Breast epithelium (tissue), 4 donors: ENCODE measurements around the gene CPTP. TPM values are rescaled to one million over a fixed set of nuclear protein-coding genes. Genes with fewer than 3 reads are reported as not detected.

ENCODE experiments used
- DNase-seq, 2 donors: peaks; one replicate each; pipeline ENCODE4 v3.0.0-alpha.2; 2019; ENCODE audit warnings: low spot score in 2 of 2
- H3K27ac ChIP-seq, 2 donors: fragments of 200-600 bp; sonication (generic) in 1 of 2; one replicate each; pipeline ENCODE4 v1.5.1; 2016 to 2019; ENCODE audit warnings: mild to moderate bottlenecking in 1 of 2
- H3K27me3 ChIP-seq, 2 donors: fragments of 200-600 bp; sonication (generic) in 1 of 2; one replicate each; pipeline versions ENCODE4 v1.5.1 to v1.6.0; 2017 to 2019; ENCODE audit warnings: control low read depth in 1 of 2, mild to moderate bottlenecking in 1 of 2
- H3K36me3 ChIP-seq: fragments of 200-600 bp; one replicate; pipeline ENCODE4 v1.5.1; 2019
- H3K4me1 ChIP-seq, 2 donors: fragments of 200-600 bp; sonication (generic); one replicate each; pipeline ENCODE4 v1.5.1; 2016 to 2019; ENCODE audit warnings: control low read depth in 1 of 2
- H3K4me3 ChIP-seq, 3 donors: fragments of 200-600 bp; sonication (generic); 1 replicate in 2 of 3; 2 replicates in 1 of 3; pipeline ENCODE4 v1.5.1; 2016 to 2019; ENCODE audit warnings: mild to moderate bottlenecking in 3 of 3, moderate library complexity in 2 of 3
- H3K9me3 ChIP-seq, 2 donors: fragments of 200-600 bp; sonication (generic) in 1 of 2; one replicate each; pipeline ENCODE4 v1.5.1; 2016 to 2019; ENCODE audit warnings: control low read depth in 1 of 2
- CTCF ChIP-seq, 3 donors: fragments of 450-650 bp; IDR thresholded peaks; one replicate each; pipeline ENCODE4 v1.5.1; 2016 to 2017; ENCODE audit warnings: antibody characterized with exemption in 3 of 3, mild to moderate bottlenecking in 3 of 3, moderate library complexity in 3 of 3
- POLR2A ChIP-seq: fragments of 450-650 bp; IDR thresholded peaks from one replicate; pipeline ENCODE4 v1.6.1; 2016; ENCODE audit warnings: antibody characterized with exemption, mild to moderate bottlenecking, moderate library complexity
- POLR2AphosphoS5 ChIP-seq, 3 donors: sonication (generic); formaldehyde crosslinking; IDR thresholded peaks; one replicate each; pipeline ENCODE4 v1.6.1; 2017; ENCODE audit warnings: antibody characterized with exemption in 3 of 3
- intact Hi-C: fragments of 100-400 bp; cut with DNase I; formaldehyde crosslinking; loops from one replicate; pipeline ENCODE4 v1.15.1; 2023; ENCODE audit warnings: low total_unique reads
- total RNA-seq, 3 donors: library from RNA; depleted of rRNA; stranded (reverse); fragments of >200 nt; gene quantifications; one replicate each; pipeline ENCODE4 v1.1.0, GENCODE V29; 2016

CPTP gene
- total RNA-seq, 3 donors from 2014 or later = 9.0 to 16.4 (median 13.4) TPM

GRCh38 chr1:1280782-1281481 lies 43.7 kb upstream of the CPTP start:
- H3K27ac ChIP-seq = no peak overlapping the region
- no peak for DNase-seq
- no peaks in the 10 kb centered on the region for H3K9me3 ChIP-seq
- peaks cover 0 to 16% of the 10 kb centered on the region in 2 donors for H3K27me3 ChIP-seq
- no peaks in the 10 kb centered on the region for H3K4me1 ChIP-seq
- intact Hi-C loops = no loop called here
- no peaks in the 10 kb centered on the region for H3K36me3 ChIP-seq
- TF ChIP-seq CTCF (IDR thresholded peaks at IDR 0.05) = no peak
- no peak overlapping the region for H3K4me3 ChIP-seq

DNA sequence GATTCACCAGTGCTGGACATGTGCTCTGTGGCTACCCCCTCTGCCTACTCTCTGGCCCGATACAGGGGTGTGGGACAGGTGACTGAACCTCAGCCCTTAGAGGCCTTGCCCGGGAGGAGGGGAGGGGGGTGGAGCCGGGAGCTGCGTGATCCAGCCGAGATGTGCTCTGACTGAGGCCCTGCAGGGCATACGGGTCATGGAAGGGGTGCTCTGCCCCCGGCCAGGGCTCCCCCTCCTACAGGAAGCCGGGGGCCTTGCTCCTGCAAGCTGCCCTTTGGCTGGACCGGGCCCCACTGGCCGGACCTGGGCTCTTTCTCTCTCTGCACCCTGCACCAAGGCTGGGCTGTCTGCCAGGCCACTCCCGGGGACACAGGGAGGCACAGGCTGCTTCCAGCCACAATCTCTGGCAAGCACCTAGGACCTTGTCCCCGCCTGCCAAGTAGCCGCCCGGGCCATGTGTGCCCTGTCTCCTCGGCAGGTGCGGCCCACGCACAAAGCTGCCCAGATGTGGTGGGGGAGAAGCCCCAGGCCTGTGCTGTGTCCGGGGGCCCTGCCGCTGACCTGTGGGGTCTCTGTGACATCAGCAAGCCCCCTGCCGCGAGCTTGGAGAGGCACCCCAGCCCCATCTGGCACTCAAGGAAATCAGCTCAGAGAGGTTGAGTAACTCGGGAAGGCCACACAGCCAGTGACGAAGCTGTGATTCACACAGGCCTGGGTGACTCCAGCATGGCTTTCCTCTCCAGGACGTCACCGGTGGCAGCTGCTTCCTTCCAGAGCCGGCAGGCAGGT lies 42.9 kb upstream of the CPTP start:
- H3K4me1 ChIP-seq = no peaks in the 10 kb centered on the region
- H3K27me3 ChIP-seq = peaks cover 0 to 24% of the 10 kb centered on the region in 2 donors
- H3K4me3 ChIP-seq = no peak overlapping the region
- TF ChIP-seq POLR2AphosphoS5 (IDR thresholded peaks at IDR 0.05) = no peak
- no peak for TF ChIP-seq POLR2A
- no peak for TF ChIP-seq CTCF (IDR thresholded peaks at IDR 0.05)
- intact Hi-C loops = no loop called here
- H3K27ac ChIP-seq = peak overlapping the region; percentile 22 to 65
- H3K36me3 ChIP-seq = no peaks in the 10 kb centered on the region
- DNase-seq = peak; percentile 66 to 82
- no peaks in the 10 kb centered on the region for H3K9me3 ChIP-seq

- no peaks in the 10 kb centered on the region for H3K9me3 ChIP-seq
- TF ChIP-seq CTCF (IDR thresholded peaks at IDR 0.05) (no peak), POLR2AphosphoS5 (IDR thresholded peaks at IDR 0.05) (no peak), POLR2A (no peak)
- no peak for DNase-seq
- H3K27ac ChIP-seq = no peak overlapping the region
- intact Hi-C loops = no loop called here
- no peaks in the 10 kb centered on the region for H3K36me3 ChIP-seq
- peaks cover 0 to 35% of the 10 kb centered on the region in 2 donors for H3K27me3 ChIP-seq
- no peak overlapping the region for H3K4me3 ChIP-seq
- H3K4me1 ChIP-seq = no peaks in the 10 kb centered on the region
Observed at GRCh38 chr1:1282998-1283397, 41.6 kb upstream of the CPTP start.

- TF ChIP-seq CTCF (IDR thresholded peaks at IDR 0.05) (no peak), POLR2AphosphoS5 (IDR thresholded peaks at IDR 0.05) (no peak), POLR2A (no peak)
- Histone ChIP-seq H3K4me3 (no peak overlapping the region), H3K27ac (no peak overlapping the region), H3K36me3 (no peaks in the 10 kb centered on the region), H3K9me3 (no peaks in the 10 kb centered on the region), H3K4me1 (no peaks in the 10 kb centered on the region), H3K27me3 (peaks cover 0 to 35% of the 10 kb centered on the region in 2 donors)
- intact Hi-C loops = no loop called here
- no peak for DNase-seq
Observed at GRCh38 chr1:1283821-1284220, 40.8 kb upstream of the CPTP start.
